ENCODE results near the gene CLTB.

Gene CLTB

DNA sequence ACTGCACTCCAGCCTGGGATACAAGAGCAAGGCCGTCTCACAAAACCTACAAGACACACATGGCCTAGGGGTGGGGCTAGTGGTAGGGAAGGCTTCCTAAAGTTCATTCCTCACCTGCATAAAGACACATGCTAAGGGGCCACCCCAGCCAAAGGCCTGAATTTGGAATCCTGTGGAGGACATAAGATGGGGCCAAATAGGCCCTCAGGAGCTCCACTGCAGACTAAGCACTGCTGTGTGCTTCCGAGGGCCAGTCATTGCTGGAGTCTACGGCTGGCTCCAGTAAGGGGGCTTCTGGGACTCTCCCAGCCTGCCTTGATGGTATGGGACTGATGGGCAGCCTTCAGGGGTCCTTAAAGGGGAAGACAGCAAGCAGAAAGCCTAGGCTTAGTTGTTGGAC, 33.6 kb downstream of the CLTB start:
- DNase-seq (ENCODE audit: low read depth in 2 of 2) = no peak

- DNase-seq (ENCODE audit: low read depth in 2 of 2) = no peak
These were observed 34.4 kb downstream of the CLTB start for GRCh38 chr5:176381979-176382378.

- DNase-seq (ENCODE audit: low read depth in 2 of 2) = no peak
These were observed 34.9 kb downstream of the CLTB start for GRCh38 chr5:176381423-176381822.

DNA sequence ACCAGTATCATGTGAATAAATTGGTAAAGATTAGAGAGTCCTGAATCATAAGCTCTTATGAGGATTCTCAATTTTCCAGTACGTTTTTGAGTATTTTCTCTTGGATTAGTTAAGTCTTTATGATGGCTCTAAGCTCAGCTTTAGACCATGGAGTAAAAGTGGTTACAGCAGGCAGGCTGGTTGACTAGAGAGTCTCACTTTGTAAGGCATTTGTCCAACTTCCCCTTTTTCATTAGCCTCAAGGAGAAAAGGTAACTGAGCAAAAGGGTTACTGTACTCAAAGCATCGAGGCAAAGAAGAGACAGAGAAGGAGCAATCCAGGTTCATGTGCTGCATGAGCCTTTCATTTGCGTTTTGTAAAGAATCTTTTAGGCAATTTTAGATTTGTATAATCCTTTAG, 36.5 kb downstream of the CLTB start:
- no peak for DNase-seq (ENCODE audit: low read depth in 2 of 2)

- no peak for DNase-seq (ENCODE audit: low read depth in 2 of 2)
These were observed 43.1 kb downstream of the CLTB start for GRCh38 chr5:176373100-176373818.

GRCh38 chr5:176371621-176372539, 44.5 kb downstream of the CLTB start:
- DNase-seq (ENCODE audit: low read depth in 2 of 2) = no peak

DNA sequence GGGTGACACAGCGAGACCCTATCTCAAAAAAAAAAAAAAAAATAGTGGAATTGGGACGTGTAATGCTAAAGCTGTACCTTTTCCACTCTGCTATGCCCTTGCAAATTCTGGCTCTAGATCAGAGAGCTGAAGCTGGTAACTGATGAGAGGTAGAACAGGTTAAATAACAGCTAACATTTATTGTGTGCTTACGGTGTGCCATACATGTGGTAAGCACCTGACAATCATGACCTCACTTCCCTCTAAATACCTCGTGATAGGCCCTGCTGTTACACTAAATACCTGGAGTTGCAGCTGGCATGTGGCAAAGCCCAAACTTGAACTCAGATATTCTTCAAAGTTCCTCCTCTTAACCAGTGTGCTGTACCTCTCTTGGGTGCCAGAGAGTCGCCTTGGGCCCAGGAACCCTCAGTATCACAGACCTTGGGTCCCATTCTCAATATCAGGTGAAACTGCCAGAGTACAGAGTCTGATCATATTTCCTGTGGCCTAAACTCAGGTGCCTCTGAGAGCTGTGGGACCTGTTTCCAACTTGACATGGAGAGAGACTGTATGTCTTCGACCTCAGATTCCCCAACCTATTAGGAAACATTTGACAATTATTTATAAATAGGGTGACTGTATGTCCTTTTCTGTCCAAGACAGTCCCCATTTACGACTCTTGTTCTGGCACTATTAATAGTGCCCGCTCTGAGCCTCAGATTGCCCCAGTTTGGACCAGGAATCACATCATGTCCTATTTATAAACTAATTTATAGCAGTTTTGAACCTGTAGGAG, 46.2 kb downstream of the CLTB start:
- no peak for DNase-seq (ENCODE audit: low read depth in 2 of 2)

GRCh38 chr5:176368726-176369125, 47.6 kb downstream of the CLTB start:
- DNase-seq (ENCODE audit: low read depth in 2 of 2) = no peak

DNA sequence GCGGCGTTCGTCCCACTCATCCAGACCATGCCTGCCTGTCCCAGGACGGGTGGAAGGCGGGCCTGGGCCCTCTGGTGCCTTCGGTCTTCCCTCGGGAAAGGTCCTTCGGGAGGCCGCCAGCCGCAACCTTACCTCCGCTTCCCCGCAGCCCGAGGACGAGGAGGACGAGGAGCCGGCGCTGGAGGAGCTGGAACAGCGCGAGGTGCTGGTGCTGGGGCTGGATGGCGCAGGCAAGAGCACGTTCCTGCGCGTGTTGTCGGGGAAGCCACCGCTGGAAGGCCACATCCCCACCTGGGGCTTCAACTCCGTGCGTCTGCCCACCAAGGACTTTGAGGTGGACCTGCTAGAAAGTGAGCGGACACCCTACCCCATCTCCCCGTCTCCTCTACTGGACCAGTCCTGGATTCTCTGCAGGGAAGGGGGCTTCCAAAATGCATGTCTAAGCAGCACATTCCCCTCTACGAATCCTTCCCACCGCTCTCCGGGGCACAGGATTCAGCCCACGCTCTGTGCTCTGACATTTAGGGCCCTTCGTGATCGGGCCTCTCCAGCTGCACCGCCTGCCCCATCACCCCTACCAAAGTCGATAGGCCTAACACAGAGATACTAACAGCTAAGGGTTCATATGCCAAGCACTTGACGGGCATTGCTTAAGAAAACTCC, 50.0 kb downstream of the CLTB start:
- no peak for DNase-seq (ENCODE audit: low read depth in 2 of 2)

DNA sequence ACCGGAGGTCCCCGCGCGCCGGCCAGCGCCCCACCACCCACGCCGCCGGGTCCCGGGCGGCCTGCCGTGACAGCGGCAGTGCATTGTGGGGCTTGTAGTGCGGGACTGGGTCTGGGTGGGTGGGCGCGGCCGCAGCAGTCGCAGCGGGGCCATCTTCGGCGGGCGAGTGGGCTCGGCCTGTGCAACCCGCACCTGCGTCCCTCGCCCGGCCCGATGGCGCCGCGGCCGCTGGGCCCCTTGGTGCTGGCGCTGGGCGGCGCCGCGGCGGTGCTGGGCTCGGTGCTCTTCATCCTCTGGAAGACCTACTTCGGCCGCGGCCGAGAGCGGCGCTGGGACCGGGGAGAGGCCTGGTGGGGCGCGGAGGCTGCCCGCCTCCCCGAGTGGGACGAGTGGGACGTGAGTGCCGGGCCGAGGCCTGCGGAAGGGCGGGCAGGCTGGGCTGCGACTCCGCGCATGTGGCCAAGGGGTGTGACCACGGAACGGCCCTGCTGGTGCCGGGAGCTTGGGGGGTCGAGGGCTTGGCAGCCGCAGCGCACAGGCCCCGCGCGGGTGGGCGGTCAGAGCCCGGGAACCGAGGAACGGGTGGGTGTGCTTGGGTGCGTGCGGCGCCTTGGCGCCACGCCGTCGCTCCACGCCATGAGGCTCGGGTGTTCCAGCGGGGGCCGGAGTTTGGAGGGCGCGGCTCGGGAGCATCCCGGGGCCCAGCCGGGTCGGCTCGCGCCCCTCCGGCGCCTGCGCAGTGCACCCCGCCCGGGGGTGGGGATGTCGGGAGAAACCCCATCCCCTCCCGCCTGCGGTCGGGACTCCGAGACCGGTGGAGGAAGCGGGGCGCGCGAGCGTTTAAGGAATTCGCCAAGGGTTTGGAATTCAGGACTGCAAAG, 50.7 kb downstream of the CLTB start, which contains the start of gene ARL10:
Gene ARL10, plus strand, starts transcription at position 137 of the 881 bp plus-strand sequence. Its CDS starts 77 bp downstream, at position 214.
- DNase-seq (ENCODE audit: low read depth in 2 of 2) = peak; percentile 30 to 36

GRCh38 chr5:176364765-176365350, 51.5 kb downstream of the CLTB start:
- DNase-seq (ENCODE audit: low read depth in 2 of 2) = no peak

GRCh38 chr5:176362233-176362490, 54.2 kb downstream of the CLTB start:
- no peak for DNase-seq (ENCODE audit: low read depth in 2 of 2)

DNA sequence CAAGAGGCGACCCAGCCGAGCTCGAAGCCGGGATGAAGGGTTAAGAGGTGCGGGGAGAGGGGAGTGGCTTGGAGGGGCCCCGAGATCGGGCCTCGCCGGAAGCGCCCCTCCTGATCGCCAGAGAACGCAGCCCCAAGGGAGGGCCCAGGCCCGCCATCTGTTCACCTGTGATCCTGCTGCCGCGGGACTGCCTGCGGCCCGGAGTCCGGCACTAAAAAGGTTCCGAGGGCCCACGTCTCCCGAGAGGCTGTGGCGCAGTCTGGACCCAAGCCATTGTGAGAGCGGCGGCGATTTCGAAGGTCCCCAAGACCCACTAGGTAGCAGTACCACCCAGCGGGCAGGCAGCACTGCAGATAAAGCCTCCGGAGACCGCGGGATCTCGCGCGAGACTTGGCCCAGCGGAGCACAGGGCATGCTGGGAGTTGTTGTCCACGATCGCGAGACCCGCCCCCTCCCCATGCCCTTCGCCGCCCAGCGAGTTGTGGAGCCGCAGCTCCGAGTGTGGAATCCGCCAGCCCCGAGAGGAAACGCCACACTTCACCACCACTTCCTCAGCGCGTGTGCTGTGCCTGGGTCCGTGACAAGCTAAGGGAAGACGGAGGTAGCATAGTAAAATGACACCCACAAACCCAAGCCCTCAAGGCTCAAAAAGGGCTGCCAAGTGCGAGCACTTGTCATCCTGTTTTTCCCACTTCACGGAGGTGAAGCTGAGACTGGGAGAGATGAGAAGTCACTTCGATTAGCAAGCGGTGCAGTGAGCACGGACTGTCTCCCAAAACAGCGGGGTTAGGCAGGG, 54.7 kb downstream of the CLTB start, which contains the start of gene KIAA1191:
Gene KIAA1191, minus strand, starts transcription at position 328 of the 796 bp plus-strand sequence. CDS start 2,256 bp downstream, outside the sequence.
- peak; percentile 67 to 70 for DNase-seq (ENCODE audit: low read depth in 2 of 2)

- DNase-seq (ENCODE audit: low read depth in 2 of 2) = no peak
These were observed 55.4 kb downstream of the CLTB start for GRCh38 chr5:176360894-176361436.

DNA sequence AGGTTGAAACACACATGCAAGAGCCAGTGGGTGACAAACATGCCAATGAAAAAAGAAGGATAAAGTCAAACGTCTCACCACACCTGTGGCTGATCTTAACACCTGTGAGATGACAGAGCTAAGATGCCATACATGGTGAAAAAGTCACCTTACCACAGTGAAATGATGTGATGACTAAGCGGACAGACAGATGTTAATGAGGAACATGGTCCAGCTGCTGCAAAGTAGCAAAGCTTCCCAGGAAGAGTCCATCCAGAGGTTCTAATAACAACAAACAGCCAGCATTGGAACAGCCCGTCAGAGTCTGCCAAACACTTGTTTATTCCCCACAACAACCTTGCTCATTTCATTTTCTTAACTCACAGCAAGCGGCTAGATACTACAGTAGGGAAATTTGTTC, 56.7 kb downstream of the CLTB start:
- no peak for DNase-seq (ENCODE audit: low read depth in 2 of 2)

DNA sequence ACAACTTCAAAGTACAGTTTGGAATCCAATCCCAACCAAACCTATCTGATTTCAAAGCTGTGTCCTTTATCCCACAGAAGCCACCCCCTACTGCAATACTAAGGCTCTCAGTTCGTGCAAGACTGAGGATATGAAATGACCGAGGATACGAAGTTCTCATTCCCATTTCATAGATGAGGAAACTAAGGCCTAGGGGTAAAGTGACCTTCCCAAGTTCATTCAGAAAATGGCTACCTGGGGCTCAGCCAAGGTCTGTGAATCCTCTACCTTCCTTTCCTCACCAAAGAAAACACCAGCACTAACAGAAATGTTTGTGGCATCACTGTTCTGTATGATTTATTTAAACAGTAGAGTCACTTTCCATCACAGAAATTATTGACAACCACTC, 60.2 kb downstream of the CLTB start:
- DNase-seq (ENCODE audit: low read depth in 2 of 2) = no peak

- DNase-seq (ENCODE audit: low read depth in 2 of 2) = no peak
These were observed 60.8 kb downstream of the CLTB start for GRCh38 chr5:176355400-176356178.

DNA sequence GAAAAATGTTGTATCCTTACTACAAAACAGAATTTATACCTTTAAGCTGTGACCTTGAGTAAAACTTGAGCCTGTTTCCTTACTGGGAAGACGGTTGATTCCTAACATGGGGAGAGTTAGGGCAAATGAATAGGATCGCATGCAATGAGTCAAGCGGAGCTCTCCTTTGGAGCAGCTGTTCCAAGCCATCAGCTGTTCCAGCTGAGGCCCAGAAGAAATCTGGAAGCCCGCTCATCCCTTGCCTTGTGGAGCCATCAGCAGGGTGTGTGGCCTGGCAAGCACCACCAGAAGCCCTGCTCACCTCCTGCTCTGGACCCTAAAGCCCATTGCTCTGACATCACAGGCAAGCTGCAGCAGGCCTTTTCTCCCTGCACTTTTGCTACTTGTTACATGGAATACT, 62.8 kb downstream of the CLTB start:
- no peak for DNase-seq (ENCODE audit: low read depth in 2 of 2)

Measured in fibroblast of skin of left quadriceps (primary cell).